H1 (cell line): Measurements from ENCODE around the gene TENT4B.

Experiments used
- CTCF ChIP-seq, 3 experiments: IDR thresholded peaks; 1 replicate in 2 of 3; 2 replicates in 1 of 3; pipeline versions ENCODE4 v1.5.1 to v1.6.1; 2011; ENCODE audit warnings: low read length in 3 of 3, mild to moderate bottlenecking in 3 of 3, inconsistent platforms in 2 of 3, low read depth in 1 of 3, moderate library complexity in 1 of 3; ENCODE audit not compliant: insufficient read depth in 1 of 3; ENCODE audit errors: control extremely low read depth in 1 of 3
- HDAC2 ChIP-seq, 2 experiments: fragments of 300-600 bp in 1 of 2; sonication (generic) in 1 of 2; IDR thresholded peaks; 2 replicates each; pipeline ENCODE4 v1.6.1; 2011 to 2012; ENCODE audit warnings: low read depth in 2 of 2, low read length in 2 of 2, mild to moderate bottlenecking in 2 of 2, moderate library complexity in 2 of 2, borderline replicate concordance in 1 of 2, inconsistent platforms in 1 of 2
- JUND ChIP-seq: IDR thresholded peaks from 2 replicates; pipeline ENCODE4 v1.6.1; 2011; ENCODE audit warnings: mild to moderate bottlenecking, improper control_type of control experiment, low read length
- POLR2AphosphoS5 ChIP-seq: IDR thresholded peaks from 2 replicates; pipeline ENCODE4 v1.6.1; 2011; ENCODE audit warnings: low read depth, low read length
- SP1 ChIP-seq: IDR thresholded peaks from 2 replicates; pipeline ENCODE4 v1.6.1; 2011; ENCODE audit warnings: low read depth, low read length
- SUZ12 ChIP-seq: fragments of 200-600 bp; sonication (generic); IDR thresholded peaks from 2 replicates; pipeline ENCODE4 v1.6.1; 2012; ENCODE audit warnings: mild to moderate bottlenecking, inconsistent platforms, low read length, moderate library complexity, mixed read lengths

- TF ChIP-seq CTCF (IDR thresholded peaks at IDR 0.05; ENCODE audit: control extremely low read depth in 1 of 3, insufficient read depth in 1 of 3, low read depth in 1 of 3, low read length in 3 of 3) (peak in 1 of 3 experiments; percentile 28; a peak in 1 of 4 replicates), JUND (no peak), POLR2AphosphoS5 (no peak), SP1 (no peak), HDAC2 (IDR thresholded peaks at IDR 0.05; ENCODE audit: borderline replicate concordance in 1 of 2, low read depth in 2 of 2, low read length in 2 of 2) (no peak), SUZ12 (no peak)
These were observed 122.0 kb downstream of the TENT4B start for GRCh38 chr16:50275098-50275415.
